ENCODE results near the gene CRHBP.
A peak's percentile ranks its signal among the peaks of the same experiment; 100 is the strongest.
"Not testable (repeated sequence)": the region's sequence is repeated elsewhere in the genome, so short reads cannot be mapped to it uniquely, and the experiment has no call there.

The CRHBP gene

DNA sequence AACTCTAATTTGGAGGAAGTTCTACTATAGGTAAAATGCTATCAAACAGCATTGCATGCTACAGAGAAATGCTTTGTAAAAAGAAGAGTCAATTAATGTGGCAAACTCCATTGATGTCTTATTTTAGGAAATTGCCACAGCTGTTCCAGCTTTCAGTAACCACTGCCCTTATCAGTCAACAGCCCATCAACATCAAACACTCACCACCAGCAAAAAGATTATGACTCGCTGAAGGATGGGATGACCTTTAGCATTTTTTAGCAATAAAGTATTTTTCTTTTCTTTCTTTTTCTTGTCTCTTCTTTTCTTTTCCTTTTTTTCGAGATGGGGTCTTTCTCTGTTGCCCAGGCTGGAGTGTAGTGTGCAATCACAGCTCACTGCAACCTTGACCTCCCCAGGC is 26.0 kb downstream of the CRHBP start:
- DNase-seq (ENCODE audit: low read depth), result no peak
- TF ChIP-seq, protein P1, sequence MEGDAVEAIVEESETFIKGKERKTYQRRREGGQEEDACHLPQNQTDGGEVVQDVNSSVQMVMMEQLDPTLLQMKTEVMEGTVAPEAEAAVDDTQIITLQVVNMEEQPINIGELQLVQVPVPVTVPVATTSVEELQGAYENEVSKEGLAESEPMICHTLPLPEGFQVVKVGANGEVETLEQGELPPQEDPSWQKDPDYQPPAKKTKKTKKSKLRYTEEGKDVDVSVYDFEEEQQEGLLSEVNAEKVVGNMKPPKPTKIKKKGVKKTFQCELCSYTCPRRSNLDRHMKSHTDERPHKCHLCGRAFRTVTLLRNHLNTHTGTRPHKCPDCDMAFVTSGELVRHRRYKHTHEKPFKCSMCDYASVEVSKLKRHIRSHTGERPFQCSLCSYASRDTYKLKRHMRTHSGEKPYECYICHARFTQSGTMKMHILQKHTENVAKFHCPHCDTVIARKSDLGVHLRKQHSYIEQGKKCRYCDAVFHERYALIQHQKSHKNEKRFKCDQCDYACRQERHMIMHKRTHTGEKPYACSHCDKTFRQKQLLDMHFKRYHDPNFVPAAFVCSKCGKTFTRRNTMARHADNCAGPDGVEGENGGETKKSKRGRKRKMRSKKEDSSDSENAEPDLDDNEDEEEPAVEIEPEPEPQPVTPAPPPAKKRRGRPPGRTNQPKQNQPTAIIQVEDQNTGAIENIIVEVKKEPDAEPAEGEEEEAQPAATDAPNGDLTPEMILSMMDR (IDR thresholded peaks at IDR 0.05; ENCODE audit: low read length, missing control alignments), result no peak
- H3K4me3 ChIP-seq (replicated peaks; ENCODE audit: low read depth, low read length), result no peak overlapping the region

DNA sequence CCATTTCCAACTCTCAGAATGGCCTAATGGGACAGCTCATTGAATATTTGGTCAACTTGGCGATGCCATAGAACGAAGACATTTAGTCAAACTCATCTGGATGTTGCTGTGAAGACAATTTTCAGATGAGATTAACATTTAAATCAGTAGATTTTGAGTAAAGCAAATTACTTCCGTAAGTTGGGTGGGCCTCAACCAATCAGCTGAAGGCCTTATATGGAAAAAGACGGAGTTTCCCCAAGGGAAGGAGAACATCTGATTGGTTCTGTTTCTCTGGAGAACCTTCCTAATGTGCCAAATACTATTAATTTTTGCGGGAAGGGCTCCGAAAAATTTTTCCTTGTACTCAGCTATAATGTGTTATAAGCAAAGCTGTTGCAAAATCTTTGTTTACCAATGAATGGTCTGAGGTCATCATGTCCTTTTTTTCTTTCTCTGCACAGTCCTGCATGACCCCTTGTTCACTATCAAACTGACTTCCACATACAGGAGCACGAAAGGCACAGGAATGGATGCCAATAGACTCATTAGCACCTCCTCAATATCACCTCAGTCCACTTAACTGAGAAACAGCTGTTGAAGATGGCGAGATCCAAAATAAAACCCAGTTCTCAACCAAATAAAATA is 27.8 kb downstream of the CRHBP start:
- DNase-seq (ENCODE audit: low read depth), result no peak
- no peak overlapping the region for H3K4me3 ChIP-seq (replicated peaks; ENCODE audit: low read depth, low read length)
- TF ChIP-seq, protein P1 (IDR thresholded peaks at IDR 0.05; ENCODE audit: low read length, missing control alignments), result no peak

DNA sequence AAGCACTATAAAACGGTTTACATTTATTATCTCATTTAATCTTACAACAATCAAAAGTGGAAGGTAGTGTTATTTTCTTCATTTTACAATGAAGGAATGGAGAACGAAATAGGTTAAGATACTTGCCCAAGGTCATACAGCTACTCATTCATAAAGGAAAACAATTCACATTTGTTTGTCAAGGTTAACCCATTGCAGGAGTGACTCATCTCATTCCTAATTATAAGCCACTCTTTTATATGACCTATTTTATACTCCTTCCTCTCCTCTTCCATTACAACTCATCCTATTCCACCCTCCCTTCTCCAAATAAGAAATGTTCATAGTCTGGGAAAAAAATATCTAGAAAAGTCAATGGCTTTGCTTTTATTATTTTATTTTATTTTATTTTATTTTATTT is 29.6 kb downstream of the CRHBP start:
- H3K4me3 ChIP-seq (replicated peaks; ENCODE audit: low read depth, low read length), result no peak overlapping the region
- DNase-seq (ENCODE audit: low read depth), result no peak
- TF ChIP-seq, protein P1 (IDR thresholded peaks at IDR 0.05; ENCODE audit: low read length, missing control alignments), result no peak

DNA sequence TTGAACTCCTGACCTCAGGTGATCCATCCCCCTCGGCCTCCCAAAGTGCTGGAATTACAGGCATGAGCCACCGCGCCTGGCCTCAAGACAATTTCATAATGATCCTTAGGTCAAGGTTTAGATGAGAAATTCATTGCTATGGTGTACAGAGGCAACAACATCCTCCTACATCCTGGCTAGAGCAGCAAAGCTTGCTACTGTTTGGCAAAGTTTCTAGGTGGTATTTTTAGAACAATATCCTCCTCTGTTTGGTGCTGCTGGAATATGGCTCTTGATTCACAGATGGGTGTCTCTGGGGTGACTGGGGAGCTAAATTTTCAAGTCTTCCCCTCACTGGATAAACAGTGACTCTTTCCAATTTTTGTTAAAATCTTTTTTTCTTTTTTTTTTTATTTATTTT is 30.6 kb downstream of the CRHBP start:
- TF ChIP-seq, protein P1 (IDR thresholded peaks at IDR 0.05; ENCODE audit: low read length, missing control alignments), result no peak
- H3K4me3 ChIP-seq (replicated peaks; ENCODE audit: low read depth, low read length), result no peak overlapping the region
- peak; percentile 51 for DNase-seq (ENCODE audit: low read depth)

DNA sequence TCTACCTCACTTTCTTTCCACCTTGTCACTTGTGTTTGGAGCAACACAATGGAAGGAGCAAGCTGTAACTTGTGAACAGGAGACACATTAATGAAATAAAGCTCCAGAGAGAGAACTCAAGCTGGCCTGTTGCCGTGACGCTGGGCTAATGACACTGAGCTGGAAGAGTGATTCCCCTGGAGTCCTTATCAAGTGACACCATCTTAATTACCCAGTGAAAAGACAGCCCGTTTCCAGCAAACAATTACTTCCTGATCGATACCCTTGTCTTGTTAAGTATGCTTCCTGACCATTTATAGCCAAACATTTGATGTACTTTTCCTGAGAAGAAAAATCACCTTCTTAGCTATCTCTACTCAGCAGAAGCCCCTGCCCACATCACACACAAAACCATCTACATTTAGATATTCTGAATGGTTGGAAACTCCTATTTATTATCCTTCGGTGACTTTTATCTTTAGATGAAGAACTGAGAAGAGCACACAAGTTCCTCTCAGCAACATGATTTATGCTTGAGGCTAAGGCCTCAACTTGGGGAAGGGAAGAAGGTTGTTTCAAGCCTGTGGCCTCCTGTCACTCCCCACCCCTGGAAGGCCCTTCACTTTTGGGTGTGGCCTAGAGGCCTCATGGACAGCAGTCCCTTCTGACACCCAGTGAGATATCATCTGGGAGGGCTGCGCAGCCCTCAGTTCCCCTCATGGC is 34.1 kb downstream of the CRHBP start:
- H3K4me3 ChIP-seq (replicated peaks; ENCODE audit: low read depth, low read length), result no peak overlapping the region
- TF ChIP-seq, protein P1 (IDR thresholded peaks at IDR 0.05; ENCODE audit: low read length, missing control alignments), result no peak
- no peak for DNase-seq (ENCODE audit: low read depth)

DNA sequence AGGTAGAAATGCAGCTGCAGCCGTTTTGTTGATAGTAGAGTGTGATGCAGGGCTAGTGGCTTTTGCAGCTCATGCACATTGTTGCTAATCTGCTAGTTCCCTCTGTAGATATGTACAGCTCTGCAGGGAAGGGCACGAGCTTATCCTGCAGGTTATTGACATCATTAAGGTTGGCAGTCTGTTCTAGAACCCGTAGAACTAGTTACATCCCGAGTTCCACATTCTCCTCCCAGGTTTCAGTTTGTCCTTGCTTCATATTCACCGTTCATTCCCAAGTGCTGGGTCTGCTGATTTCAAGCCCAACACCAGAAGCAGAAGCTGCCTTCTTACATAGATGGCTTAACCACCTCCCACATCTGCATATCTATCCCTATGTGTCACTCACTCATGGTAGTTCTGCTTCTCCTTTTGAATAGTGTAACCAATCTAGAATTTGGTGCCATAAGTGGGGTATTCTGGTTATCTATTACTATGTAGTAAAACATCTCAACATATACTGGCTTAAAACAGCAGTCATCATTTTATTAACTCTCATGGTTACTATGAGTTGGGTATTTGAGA is 38.1 kb downstream of the CRHBP start:
- DNase-seq (ENCODE audit: low read depth), result no peak
- H3K4me3 ChIP-seq (replicated peaks; ENCODE audit: low read depth, low read length), result no peak overlapping the region
- TF ChIP-seq, protein P1 (IDR thresholded peaks at IDR 0.05; ENCODE audit: low read length, missing control alignments), result no peak

DNA sequence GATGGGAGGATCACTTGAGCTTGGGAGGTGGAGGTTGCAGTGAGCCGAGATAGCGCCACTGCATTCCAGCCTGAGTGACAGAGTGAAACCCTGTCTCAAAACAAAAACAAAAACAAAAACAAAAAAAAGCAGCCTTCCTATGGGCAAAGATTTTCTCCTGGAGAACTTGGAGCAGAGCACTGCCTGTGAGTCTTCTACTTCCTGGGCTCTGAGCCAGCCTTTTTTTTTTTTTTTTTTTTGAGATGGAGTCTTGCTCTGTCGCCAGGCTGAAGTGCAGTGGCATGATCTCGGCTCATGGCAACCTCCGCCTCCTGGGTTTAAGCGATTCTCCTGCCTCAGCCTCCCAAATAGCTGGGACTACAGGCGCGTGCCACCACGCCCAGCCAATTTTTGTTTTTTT is 40.6 kb downstream of the CRHBP start:
- not testable (repeated sequence) for H3K4me3 ChIP-seq (replicated peaks; ENCODE audit: low read depth, low read length); DNase-seq (ENCODE audit: low read depth)

Data from fibroblast of pulmonary artery (primary cell).